Mesenchymal stem cell (in vitro differentiated cells and primary cell): Measurements from ENCODE around the gene FOXO3B.
"Not testable (repeated sequence)": the region's sequence is repeated elsewhere in the genome, so short reads cannot be mapped to it uniquely, and the experiment has no call there.

Source experiments
- DNase-seq: peaks from one replicate; pipeline ENCODE4 v3.0.0-alpha.2; 2013
- H2AFZ ChIP-seq: one replicate; pipeline ENCODE4 v1.6.1; 2013; ENCODE audit warnings: low read depth, mild to moderate bottlenecking, control low read depth, inconsistent platforms, low read length, moderate library complexity
- H2AK5ac ChIP-seq: 2 replicates; pipeline ENCODE4 v1.6.1; 2013; ENCODE audit warnings: low read length, moderate library complexity, mild to moderate bottlenecking, inconsistent platforms; ENCODE audit not compliant: severe bottlenecking
- H2BK120ac ChIP-seq: one replicate; pipeline ENCODE4 v1.6.1; 2013; ENCODE audit warnings: low read depth, mild to moderate bottlenecking, inconsistent platforms, low read length, moderate library complexity
- H2BK12ac ChIP-seq, 2 experiments: one replicate each; pipeline ENCODE4 v1.6.1; 2013; ENCODE audit warnings: inconsistent platforms in 2 of 2, low read length in 2 of 2, mild to moderate bottlenecking in 2 of 2, moderate library complexity in 2 of 2, control low read depth in 1 of 2
- H2BK15ac ChIP-seq: one replicate; pipeline ENCODE4 v1.6.1; 2013; ENCODE audit warnings: mild to moderate bottlenecking, low read depth, inconsistent platforms; ENCODE audit not compliant: poor library complexity, severe bottlenecking
- H2BK5ac ChIP-seq: 2 replicates; pipeline ENCODE4 v1.6.1; 2013; ENCODE audit warnings: low read depth, mild to moderate bottlenecking, low read length, control low read depth, inconsistent platforms; ENCODE audit not compliant: poor library complexity, severe bottlenecking
- H3K14ac ChIP-seq, 2 experiments: one replicate each; pipeline ENCODE4 v1.6.1; 2013; ENCODE audit warnings: inconsistent platforms in 2 of 2, low read length in 2 of 2, control low read depth in 1 of 2, mild to moderate bottlenecking in 1 of 2, moderate library complexity in 1 of 2
- H3K18ac ChIP-seq, 2 experiments: one replicate each; pipeline ENCODE4 v1.6.1; 2013; ENCODE audit warnings: inconsistent platforms in 2 of 2, low read length in 2 of 2, control low read depth in 1 of 2, low read depth in 1 of 2, mild to moderate bottlenecking in 1 of 2
- H3K23ac ChIP-seq, 2 experiments: one replicate each; pipeline ENCODE4 v1.6.1; 2013; ENCODE audit warnings: inconsistent platforms in 2 of 2, low read length in 2 of 2, mild to moderate bottlenecking in 2 of 2, moderate library complexity in 2 of 2, control low read depth in 1 of 2
- H3K27ac ChIP-seq: 2 replicates; pipeline ENCODE4 v1.5.1; 2013; ENCODE audit warnings: mild to moderate bottlenecking, moderate library complexity, low read length, control low read depth, inconsistent platforms; ENCODE audit not compliant: poor library complexity, severe bottlenecking
- H3K27me3 ChIP-seq, 2 experiments: 2 replicates each; pipeline versions ENCODE4 v1.6.1 to v1.7.0; 2013; ENCODE audit warnings: low read length in 2 of 2, mild to moderate bottlenecking in 2 of 2, moderate library complexity in 2 of 2, control low read depth in 1 of 2, inconsistent platforms in 1 of 2; ENCODE audit not compliant: control insufficient read depth in 1 of 2, insufficient read depth in 1 of 2
- H3K36me3 ChIP-seq, 2 experiments: 2 replicates each; pipeline versions ENCODE4 v1.6.1 to v1.7.0; 2013; ENCODE audit warnings: low read length in 2 of 2, control low read depth in 1 of 2, inconsistent platforms in 1 of 2, low read depth in 1 of 2, mild to moderate bottlenecking in 1 of 2; ENCODE audit not compliant: insufficient read depth in 2 of 2, control insufficient read depth in 1 of 2
- H3K4ac ChIP-seq, 2 experiments: one replicate each; pipeline ENCODE4 v1.6.1; 2013; ENCODE audit warnings: inconsistent platforms in 2 of 2, low read length in 2 of 2, mild to moderate bottlenecking in 2 of 2, moderate library complexity in 2 of 2, control low read depth in 1 of 2, low read depth in 1 of 2
- H3K4me1 ChIP-seq: 2 replicates; pipeline ENCODE4 v1.6.1; 2013; ENCODE audit warnings: low read depth, low read length, control low read depth; ENCODE audit not compliant: control insufficient read depth, insufficient read depth
- H3K4me2 ChIP-seq: 2 replicates; pipeline ENCODE4 v1.6.1; 2013; ENCODE audit warnings: low read length, mild to moderate bottlenecking, inconsistent platforms; ENCODE audit not compliant: poor library complexity, severe bottlenecking
- H3K4me3 ChIP-seq, 2 experiments: 2 replicates each; pipeline versions ENCODE4 v1.5.1 to v1.7.0; 2013; ENCODE audit warnings: low read length in 2 of 2, mild to moderate bottlenecking in 2 of 2, control low read depth in 1 of 2, low read depth in 1 of 2; ENCODE audit not compliant: insufficient read depth in 1 of 2
- H3K79me1 ChIP-seq: replicated peaks from 2 replicates; pipeline ENCODE4 v1.6.1; 2013; ENCODE audit warnings: mild to moderate bottlenecking, control low read depth, low read length, inconsistent platforms; ENCODE audit not compliant: poor library complexity, severe bottlenecking
- H3K9ac ChIP-seq: 2 replicates; pipeline ENCODE4 v1.7.0; 2013; ENCODE audit warnings: mild to moderate bottlenecking, low read length, moderate library complexity
- H3K9me3 ChIP-seq: 2 replicates; pipeline ENCODE4 v1.7.0; 2013; ENCODE audit warnings: mild to moderate bottlenecking, low read length; ENCODE audit not compliant: control insufficient read depth
- H4K8ac ChIP-seq: one replicate; pipeline ENCODE4 v1.6.1; 2013; ENCODE audit warnings: inconsistent platforms, mild to moderate bottlenecking, low read length, moderate library complexity
- H4K91ac ChIP-seq: one replicate; pipeline ENCODE4 v1.6.1; 2013; ENCODE audit warnings: mild to moderate bottlenecking, low read length, inconsistent platforms
- WGBS: methylation state at CpG from one replicate; pipeline ENCODE4 v1.1.7; 2013; ENCODE audit warnings: mixed read lengths; 5-methylcytosine and 5-hydroxymethylcytosine counted together

The FOXO3B gene

DNA sequence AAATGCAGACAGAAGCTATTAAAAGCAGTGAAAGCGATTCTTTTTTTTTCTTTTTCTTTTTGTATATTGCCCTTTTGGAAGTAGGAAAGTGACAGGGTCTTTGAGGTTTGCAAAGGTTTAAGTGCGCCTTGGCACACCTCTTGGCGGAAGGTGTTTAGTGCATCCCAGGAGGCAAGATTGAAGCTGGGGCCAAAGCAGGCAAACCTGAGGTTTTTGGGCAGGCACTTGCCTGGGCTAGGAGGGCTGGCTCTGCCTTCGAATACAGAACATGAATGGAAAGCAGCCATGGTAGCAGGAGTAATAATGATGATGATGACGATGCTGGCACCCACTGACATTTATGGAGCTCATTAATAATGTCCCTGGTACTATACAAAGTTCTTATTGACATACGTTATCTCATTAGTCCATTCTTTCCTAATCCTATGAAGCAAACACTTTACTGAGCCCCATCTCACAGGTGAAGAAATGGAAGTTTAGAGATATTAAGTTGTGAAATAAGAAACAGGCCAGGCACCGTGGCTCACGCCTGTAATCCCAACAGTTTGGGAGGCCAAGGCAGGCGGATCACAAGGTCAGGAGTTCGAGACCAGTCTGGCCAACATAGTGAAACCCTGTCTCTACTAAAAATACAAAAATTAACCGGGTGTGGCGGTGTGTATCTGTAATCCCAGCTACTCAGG is 37.5 kb upstream of the FOXO3B start:
- not testable (repeated sequence) for H3K9me3 ChIP-seq, H2AFZ ChIP-seq, DNase-seq, H3K79me1 ChIP-seq, H2BK120ac ChIP-seq, H4K8ac ChIP-seq, H3K4me1 ChIP-seq, H3K9ac ChIP-seq, H3K36me3 ChIP-seq, H2BK12ac ChIP-seq, H3K23ac ChIP-seq, H3K4ac ChIP-seq, H3K14ac ChIP-seq, H4K91ac ChIP-seq, H2AK5ac ChIP-seq, H2BK15ac ChIP-seq, H3K27me3 ChIP-seq, H3K4me3 ChIP-seq, H3K4me2 ChIP-seq
- 68% methylated on average over 5 of the region's 12 CpGs for WGBS
- Histone ChIP-seq H2BK5ac (peak overlapping the region; percentile 5), H3K27ac (peak overlapping the region; percentile 83), H3K18ac (peak overlapping the region in 1 of 2 experiments; percentile 40)

DNA sequence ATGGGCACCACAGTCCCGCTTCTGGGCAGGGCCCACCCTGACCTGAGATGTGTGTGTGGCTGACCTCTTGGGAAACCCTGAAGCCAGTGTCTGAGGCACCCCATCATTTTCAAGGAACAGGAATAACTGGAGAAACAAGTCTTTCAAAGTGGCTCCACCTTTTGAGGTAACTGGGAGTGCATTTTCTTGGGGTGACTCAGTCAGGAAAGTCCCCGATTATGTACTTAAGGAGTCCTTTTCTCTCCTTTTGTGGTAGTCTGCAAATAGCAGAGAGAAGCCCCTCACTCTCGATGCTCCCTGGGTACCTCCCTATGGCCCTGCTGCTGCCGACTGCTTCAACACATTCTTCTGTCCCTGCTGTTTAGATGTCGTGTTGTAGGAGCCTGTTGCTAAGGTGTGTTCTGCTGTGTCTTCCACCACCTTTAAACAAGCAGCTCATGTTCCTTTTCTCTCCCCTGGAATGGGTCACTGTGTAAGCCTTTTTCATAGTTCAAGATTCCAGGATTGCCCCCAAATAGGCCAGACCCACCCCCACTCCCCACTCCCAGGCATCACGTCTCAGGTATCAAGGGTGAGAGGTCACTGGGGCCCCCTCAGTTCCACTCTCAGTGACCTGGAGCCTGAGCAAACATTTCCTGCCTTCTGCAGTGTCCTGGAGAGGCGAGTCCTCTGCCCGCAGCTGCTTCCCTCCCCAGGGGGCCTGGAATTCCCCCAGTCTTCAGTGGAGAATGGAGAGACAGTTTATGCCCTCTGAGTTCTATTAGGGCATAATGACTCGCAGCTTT is 36.7 kb upstream of the FOXO3B start:
- not testable (repeated sequence) for H2AK5ac ChIP-seq, H3K14ac ChIP-seq, H3K23ac ChIP-seq, H3K27me3 ChIP-seq, H3K79me1 ChIP-seq, H4K8ac ChIP-seq, H2BK15ac ChIP-seq, H2BK5ac ChIP-seq, H3K4ac ChIP-seq, H3K9ac ChIP-seq, H2BK120ac ChIP-seq, H3K4me1 ChIP-seq, H2AFZ ChIP-seq, H4K91ac ChIP-seq, H3K18ac ChIP-seq, H2BK12ac ChIP-seq, H3K9me3 ChIP-seq, H3K36me3 ChIP-seq, H3K4me3 ChIP-seq
- Histone ChIP-seq H3K27ac (peak overlapping the region; percentile 83), H3K4me2 (peak overlapping the region; percentile 5)
- peak; percentile 56 for DNase-seq
- WGBS, result 27% methylated on average over 3 of the region's 9 CpGs

DNA sequence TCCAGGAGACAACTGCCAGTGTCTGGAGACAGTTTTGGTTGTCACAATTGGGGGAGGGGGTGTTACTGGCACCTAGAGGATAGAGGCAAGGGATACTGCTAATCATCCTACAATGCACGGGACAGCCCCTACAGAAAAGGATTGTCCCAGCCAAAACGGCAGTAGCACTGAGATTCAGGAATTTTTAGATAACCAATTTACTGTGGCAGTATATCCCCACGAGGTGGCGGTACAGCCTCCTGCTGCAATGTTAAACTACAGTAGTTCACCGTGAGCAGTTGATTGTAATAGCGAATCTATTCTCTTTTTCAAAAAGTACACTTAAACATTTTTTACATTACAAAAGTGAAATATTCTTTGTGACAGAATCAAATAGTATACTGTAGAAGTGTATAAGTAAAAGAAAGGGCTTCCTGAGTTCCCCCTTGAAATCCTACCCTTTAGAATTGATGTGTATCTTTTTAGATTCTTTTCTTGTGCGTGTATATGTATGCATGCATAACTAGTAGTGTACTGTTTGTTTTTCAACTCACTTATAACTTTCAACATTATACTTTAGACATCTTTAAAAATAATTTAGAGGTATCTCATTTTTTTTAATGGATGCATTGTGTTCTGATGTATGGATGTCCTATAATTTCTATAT is 30.4 kb upstream of the FOXO3B start:
- H2AFZ ChIP-seq, H2BK15ac ChIP-seq, H3K27ac ChIP-seq: not testable (repeated sequence)

DNA sequence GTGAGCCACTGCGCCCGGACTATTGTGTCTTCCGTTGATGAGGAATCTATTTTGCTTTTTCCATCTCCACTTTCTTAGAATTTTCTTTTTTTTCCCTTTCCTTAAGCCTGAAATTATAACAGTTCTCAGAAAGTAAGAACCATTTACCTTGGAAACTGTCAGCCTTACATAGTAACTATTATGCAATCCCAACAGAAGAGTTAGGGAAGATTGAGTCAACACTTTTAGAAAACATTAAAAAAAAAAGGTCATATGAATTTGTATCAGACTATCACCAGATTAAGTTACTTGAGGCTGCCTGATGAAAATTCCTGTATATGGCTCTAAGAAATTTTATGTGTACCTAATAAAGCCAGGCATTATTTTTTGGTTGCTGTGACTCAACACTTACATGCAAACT is 26.1 kb upstream of the FOXO3B start:
- not testable (repeated sequence) for H4K91ac ChIP-seq, H3K14ac ChIP-seq, H2BK15ac ChIP-seq, H3K23ac ChIP-seq, DNase-seq, H3K9ac ChIP-seq, H3K4ac ChIP-seq, H2AFZ ChIP-seq, H3K79me1 ChIP-seq, H3K18ac ChIP-seq, H2BK12ac ChIP-seq, H2BK5ac ChIP-seq, H2BK120ac ChIP-seq, H3K27ac ChIP-seq, H3K4me2 ChIP-seq, H3K36me3 ChIP-seq, H3K4me1 ChIP-seq, H3K4me3 ChIP-seq, H4K8ac ChIP-seq, H2AK5ac ChIP-seq, H3K9me3 ChIP-seq, H3K27me3 ChIP-seq
- 96% methylated on average over 3 of the region's 3 CpGs for WGBS

More for the DNA sequence above, 30.4 kb upstream of the FOXO3B start:
- not testable (repeated sequence) for H3K14ac ChIP-seq, H3K9ac ChIP-seq, H3K79me1 ChIP-seq, H3K4ac ChIP-seq, H3K4me3 ChIP-seq, H3K23ac ChIP-seq, H3K27me3 ChIP-seq, H2BK5ac ChIP-seq, H3K18ac ChIP-seq, H3K4me1 ChIP-seq, H2BK12ac ChIP-seq, H4K91ac ChIP-seq, H3K4me2 ChIP-seq, H2AK5ac ChIP-seq, H3K9me3 ChIP-seq, H2BK120ac ChIP-seq, H4K8ac ChIP-seq, H3K36me3 ChIP-seq
- 11% methylated on average over 2 of the region's 7 CpGs for WGBS
- peak; percentile 58 for DNase-seq
